Neural progenitor cell (in vitro differentiated cells): ENCODE measurements around the gene GET3. TPM values are rescaled to one million over a fixed set of nuclear protein-coding genes. Genes with fewer than 3 reads are reported as not detected.
A peak's percentile ranks its signal among the peaks of the same experiment; 100 is the strongest.

Source experiments
- DNase-seq: peaks from one replicate; pipeline ENCODE4 v3.0.0-alpha.2; 2016; ENCODE audit warnings: low spot score
- H2AFZ ChIP-seq: fragments of 200-600 bp; sonication (generic); replicated peaks from 2 replicates; pipeline ENCODE4 v1.6.1; 2016; ENCODE audit warnings: antibody characterized with exemption
- H3F3A ChIP-seq: fragments of 200-600 bp; sonication (generic); 2 replicates; pipeline ENCODE4 v1.6.1; 2016; ENCODE audit warnings: antibody characterized with exemption, low read depth
- H3K27ac ChIP-seq: fragments of 200-600 bp; sonication (generic); 2 replicates; pipeline ENCODE4 v1.5.1; 2016; ENCODE audit warnings: mild to moderate bottlenecking
- H3K27me3 ChIP-seq: fragments of 200-600 bp; sonication (generic); 2 replicates; pipeline ENCODE4 v1.6.1; 2016; ENCODE audit warnings: mild to moderate bottlenecking, moderate library complexity
- H3K36me3 ChIP-seq: fragments of 200-600 bp; sonication (generic); 2 replicates; pipeline ENCODE4 v1.5.1; 2016
- H3K4me1 ChIP-seq: fragments of 200-600 bp; sonication (generic); 2 replicates; pipeline ENCODE4 v1.6.1; 2016; ENCODE audit warnings: mixed run types
- H3K4me2 ChIP-seq: fragments of 200-600 bp; sonication (generic); 2 replicates; pipeline ENCODE4 v1.6.1; 2016
- H3K4me3 ChIP-seq: fragments of 200-600 bp; sonication (generic); 2 replicates; pipeline ENCODE4 v1.5.1; 2016
- H3K79me2 ChIP-seq: fragments of 200-600 bp; sonication (generic); 2 replicates; pipeline ENCODE4 v1.6.1; 2016; ENCODE audit warnings: low read depth
- H3K9ac ChIP-seq: fragments of 200-600 bp; sonication (generic); 2 replicates; pipeline ENCODE4 v1.6.1; 2016
- H3K9me3 ChIP-seq: fragments of 200-600 bp; sonication (generic); 2 replicates; pipeline ENCODE4 v1.5.1; 2016; ENCODE audit warnings: low read depth
- H4K20me1 ChIP-seq: fragments of 200-600 bp; sonication (generic); 2 replicates; pipeline ENCODE4 v1.6.1; 2016; ENCODE audit warnings: low read depth
- H3K27ac Mint-ChIP-seq: 3 replicates; pipeline ENCODE4 v1.8.0; 2021; ENCODE audit warnings: mixed read lengths
- H3K27me3 Mint-ChIP-seq: 2 replicates; pipeline ENCODE4 v1.8.0; 2022; ENCODE audit warnings: low read depth, mild to moderate bottlenecking, inconsistent platforms, moderate library complexity, mixed read lengths; ENCODE audit not compliant: insufficient read depth
- H3K36me3 Mint-ChIP-seq: 3 replicates; pipeline ENCODE4 v1.8.0; 2021; ENCODE audit warnings: mixed read lengths
- H3K4me1 Mint-ChIP-seq: 3 replicates; pipeline ENCODE4 v1.8.0; 2021; ENCODE audit warnings: mixed read lengths
- H3K4me3 Mint-ChIP-seq: 3 replicates; pipeline ENCODE4 v1.8.0; 2021; ENCODE audit warnings: mild to moderate bottlenecking, moderate library complexity, mixed read lengths
- H3K9me3 Mint-ChIP-seq: 3 replicates; pipeline ENCODE4 v1.8.0; 2020; ENCODE audit warnings: mixed read lengths
- EZH2 ChIP-seq: fragments of 200-600 bp; sonication (generic); IDR thresholded peaks from 2 replicates; pipeline ENCODE4 v1.6.1; 2017; ENCODE audit warnings: antibody characterized with exemption, mild to moderate bottlenecking, moderate library complexity
- EZH2phosphoT487 ChIP-seq: fragments of 200-600 bp; sonication (generic); IDR thresholded peaks from 2 replicates; pipeline ENCODE4 v1.6.1; 2017; ENCODE audit warnings: antibody characterized with exemption
- total RNA-seq: library from RNA; depleted of rRNA; stranded (reverse); fragments of >200 nt; gene quantifications from 2 replicates; pipeline ENCODE4 v1.2.3, GENCODE V29; 2015; ENCODE audit warnings: low replicate concordance
- TF ChIP-seq, protein P1 (sequence below): fragments of 200-600 bp; sonication (generic); IDR thresholded peaks from 2 replicates; pipeline ENCODE4 v1.5.1; 2017; ENCODE audit warnings: antibody characterized with exemption, mild to moderate bottlenecking

Gene GET3
- total RNA-seq, 1 donor from 2014 or later = 62.9 TPM

DNA sequence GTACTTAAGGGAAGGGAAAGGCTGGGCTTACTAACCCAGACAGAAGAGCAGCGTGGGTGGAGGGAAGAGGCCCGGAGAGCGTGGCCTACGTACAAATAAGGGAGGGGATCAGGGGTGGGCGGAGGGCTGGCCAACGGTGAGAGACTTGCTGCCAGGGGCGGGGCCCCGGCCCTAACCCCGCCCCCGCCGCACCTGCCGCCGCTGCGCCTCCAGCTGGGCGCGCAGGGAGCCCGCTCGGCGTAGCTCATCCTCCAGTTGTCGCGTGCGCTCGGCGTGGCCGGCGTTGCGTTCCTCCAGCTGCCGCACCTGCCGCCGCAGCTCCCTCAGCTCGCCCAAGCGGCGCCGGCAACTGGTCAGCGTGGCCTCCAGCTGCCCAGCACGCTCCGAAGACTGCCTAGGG is 32.4 kb downstream of the GET3 start:
- DNase-seq = peak; percentile 92
- no peak overlapping the region for H3K27ac ChIP-seq
- H4K20me1 ChIP-seq = no peaks in the 10 kb centered on the region
- H3K9me3 Mint-ChIP-seq = no peaks in the 10 kb centered on the region
- peaks cover 16% of the 10 kb centered on the region for H3K4me1 Mint-ChIP-seq
- H3K27me3 ChIP-seq = peaks cover 9% of the 10 kb centered on the region
- peaks cover 7% of the 10 kb centered on the region for H3K27me3 Mint-ChIP-seq
- H3K4me1 ChIP-seq = peaks cover 3% of the 10 kb centered on the region
- H2AFZ ChIP-seq = no peak overlapping the region
- peaks cover 29% of the 10 kb centered on the region for H3F3A ChIP-seq
- H3K27ac Mint-ChIP-seq = no peak overlapping the region
- no peaks in the 10 kb centered on the region for H3K36me3 ChIP-seq
- TF ChIP-seq EZH2phosphoT487 (no peak), EZH2 (no peak)
- TF ChIP-seq, protein P1, sequence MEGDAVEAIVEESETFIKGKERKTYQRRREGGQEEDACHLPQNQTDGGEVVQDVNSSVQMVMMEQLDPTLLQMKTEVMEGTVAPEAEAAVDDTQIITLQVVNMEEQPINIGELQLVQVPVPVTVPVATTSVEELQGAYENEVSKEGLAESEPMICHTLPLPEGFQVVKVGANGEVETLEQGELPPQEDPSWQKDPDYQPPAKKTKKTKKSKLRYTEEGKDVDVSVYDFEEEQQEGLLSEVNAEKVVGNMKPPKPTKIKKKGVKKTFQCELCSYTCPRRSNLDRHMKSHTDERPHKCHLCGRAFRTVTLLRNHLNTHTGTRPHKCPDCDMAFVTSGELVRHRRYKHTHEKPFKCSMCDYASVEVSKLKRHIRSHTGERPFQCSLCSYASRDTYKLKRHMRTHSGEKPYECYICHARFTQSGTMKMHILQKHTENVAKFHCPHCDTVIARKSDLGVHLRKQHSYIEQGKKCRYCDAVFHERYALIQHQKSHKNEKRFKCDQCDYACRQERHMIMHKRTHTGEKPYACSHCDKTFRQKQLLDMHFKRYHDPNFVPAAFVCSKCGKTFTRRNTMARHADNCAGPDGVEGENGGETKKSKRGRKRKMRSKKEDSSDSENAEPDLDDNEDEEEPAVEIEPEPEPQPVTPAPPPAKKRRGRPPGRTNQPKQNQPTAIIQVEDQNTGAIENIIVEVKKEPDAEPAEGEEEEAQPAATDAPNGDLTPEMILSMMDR = no peak
- no peak overlapping the region for H3K9ac ChIP-seq
- H3K4me3 Mint-ChIP-seq = peak overlapping the region; percentile 76
- peaks cover 6% of the 10 kb centered on the region for H3K36me3 Mint-ChIP-seq
- no peaks in the 10 kb centered on the region for H3K9me3 ChIP-seq
- no peaks in the 10 kb centered on the region for H3K79me2 ChIP-seq
- H3K4me2 ChIP-seq = peak overlapping the region; percentile 57
- H3K4me3 ChIP-seq = peak overlapping the region; percentile 19

DNA sequence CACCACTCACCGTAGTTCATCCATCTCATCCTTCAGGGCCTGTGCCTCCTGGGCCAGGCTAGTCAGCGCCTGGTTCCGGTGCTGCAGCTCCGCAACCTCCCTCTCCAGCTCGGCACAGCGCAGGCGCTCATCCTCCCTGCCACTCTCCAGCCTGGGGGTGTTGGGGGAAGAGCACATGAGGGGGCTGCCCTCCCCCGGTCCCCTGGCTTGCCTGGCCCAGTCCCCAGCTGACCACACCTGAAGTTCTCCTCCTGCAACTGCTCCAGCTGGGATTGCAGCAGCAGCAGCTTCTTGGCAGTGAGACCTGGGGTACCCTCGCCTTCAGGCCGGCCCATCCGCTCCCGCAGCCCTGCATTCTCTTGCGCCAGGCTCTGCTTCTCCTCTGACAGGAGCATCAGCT is 33.6 kb downstream of the GET3 start:
- H3K27me3 Mint-ChIP-seq = peaks cover 7% of the 10 kb centered on the region

DNA sequence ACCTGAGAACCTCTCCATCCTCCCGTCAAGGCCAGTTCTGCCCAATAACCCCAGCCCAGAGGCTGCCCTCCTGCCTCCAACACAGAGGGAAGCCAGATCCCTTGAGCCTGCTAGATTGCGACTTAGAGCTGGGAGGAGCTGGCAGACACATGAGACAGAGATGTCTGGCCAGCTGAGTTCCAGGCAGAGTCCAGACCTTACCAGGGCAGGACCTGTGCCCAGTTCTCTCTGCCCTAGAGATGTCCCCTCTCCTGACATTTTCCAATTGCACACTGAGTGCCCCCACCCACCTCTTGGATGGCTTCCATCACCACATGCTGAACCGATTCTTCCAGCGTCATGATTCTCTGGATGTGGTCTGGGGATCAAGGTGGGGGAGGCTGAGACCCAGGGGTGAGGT is 35.0 kb downstream of the GET3 start:
- Histone ChIP-seq H3K4me1 (peaks cover 7% of the 10 kb centered on the region), H3K9me3 (no peaks in the 10 kb centered on the region)
- no peak overlapping the region for H3K27ac Mint-ChIP-seq

More for the DNA sequence above, 33.6 kb downstream of the GET3 start:
- H3K4me1 ChIP-seq = peaks cover 7% of the 10 kb centered on the region
- H3F3A ChIP-seq = peaks cover 34% of the 10 kb centered on the region
- peaks cover 13% of the 10 kb centered on the region for H3K27me3 ChIP-seq
- H3K36me3 ChIP-seq = no peaks in the 10 kb centered on the region
- no peaks in the 10 kb centered on the region for H3K79me2 ChIP-seq
- H2AFZ ChIP-seq = no peak overlapping the region
- no peak overlapping the region for H3K27ac Mint-ChIP-seq
- H3K27ac ChIP-seq = no peak overlapping the region
- H4K20me1 ChIP-seq = no peaks in the 10 kb centered on the region
- H3K4me1 Mint-ChIP-seq = peaks cover 16% of the 10 kb centered on the region
- no peak overlapping the region for H3K4me3 Mint-ChIP-seq
- H3K9ac ChIP-seq = no peak overlapping the region
- no peak overlapping the region for H3K4me2 ChIP-seq
- H3K9me3 ChIP-seq = no peaks in the 10 kb centered on the region
- no peak overlapping the region for H3K4me3 ChIP-seq
- H3K9me3 Mint-ChIP-seq = no peaks in the 10 kb centered on the region
- no peak for DNase-seq
- H3K36me3 Mint-ChIP-seq = peaks cover 4% of the 10 kb centered on the region
- TF ChIP-seq EZH2 (no peak), EZH2phosphoT487 (no peak)
- TF ChIP-seq, protein P1 = no peak

More for the DNA sequence above, 35.0 kb downstream of the GET3 start:
- H3K4me3 Mint-ChIP-seq = peak overlapping the region; percentile 48
- H3K27ac ChIP-seq = no peak overlapping the region
- no peak overlapping the region for H2AFZ ChIP-seq
- H3K4me1 Mint-ChIP-seq = peaks cover 15% of the 10 kb centered on the region
- no peak overlapping the region for H3K4me3 ChIP-seq
- H3K9ac ChIP-seq = no peak overlapping the region
- DNase-seq = no peak
- H3K36me3 ChIP-seq = no peaks in the 10 kb centered on the region
- TF ChIP-seq, protein P1 = no peak
- TF ChIP-seq EZH2phosphoT487 (no peak), EZH2 (no peak)
- H3K4me2 ChIP-seq = no peak overlapping the region
- H3K36me3 Mint-ChIP-seq = peaks cover 4% of the 10 kb centered on the region
- peaks cover 30% of the 10 kb centered on the region for H3F3A ChIP-seq
- H4K20me1 ChIP-seq = no peaks in the 10 kb centered on the region
- H3K27me3 Mint-ChIP-seq = peaks cover 5% of the 10 kb centered on the region
- H3K9me3 Mint-ChIP-seq = no peaks in the 10 kb centered on the region
- H3K79me2 ChIP-seq = no peaks in the 10 kb centered on the region
- peaks cover 13% of the 10 kb centered on the region for H3K27me3 ChIP-seq
